Measurements from ENCODE around the gene CACNA2D3.

- TF ChIP-seq CTCF (conservative IDR thresholded peaks at IDR 0.05; ENCODE audit: low read length) (no peak), EZH2phosphoT487 (IDR thresholded peaks at IDR 0.05; ENCODE audit: borderline replicate concordance, low read depth, low read length) (no peak)
Measured at GRCh38 chr3:54986294-54986693, 863.9 kb downstream of the CACNA2D3 start.
